B cell (primary cell): ENCODE measurements around the gene HES7.

ENCODE experiments used
- CTCF ChIP-seq: fragments of 200-600 bp; IDR thresholded peaks from one replicate; pipeline ENCODE4 v1.8.0; 2022; ENCODE audit warnings: antibody characterized with exemption, mild to moderate bottlenecking
- EZH2 ChIP-seq: IDR thresholded peaks from 2 replicates; pipeline ENCODE4 v1.6.1; 2012; ENCODE audit warnings: borderline replicate concordance, low read depth, mild to moderate bottlenecking, moderate library complexity, low read length; ENCODE audit not compliant: insufficient read depth, poor library complexity, severe bottlenecking

GRCh38 chr17:8104911-8105310 is 19.0 kb downstream of the HES7 start:
- TF ChIP-seq CTCF: no peak
- TF ChIP-seq EZH2: no peak
